WI38 (cell line): ENCODE measurements around the gene UBE4B.
"Not testable (repeated sequence)": the region's sequence is repeated elsewhere in the genome, so short reads cannot be mapped to it uniquely, and the experiment has no call there.

Experiments used
- H3K4me3 ChIP-seq: 2 replicates; pipeline ENCODE4 v1.5.1; 2011; ENCODE audit warnings: low read depth, mild to moderate bottlenecking, control low read depth, low read length
- CTCF ChIP-seq: IDR thresholded peaks from 2 replicates; pipeline ENCODE4 v1.5.1; 2012; ENCODE audit warnings: low read depth, mild to moderate bottlenecking, control low read depth, low read length

The UBE4B gene

DNA sequence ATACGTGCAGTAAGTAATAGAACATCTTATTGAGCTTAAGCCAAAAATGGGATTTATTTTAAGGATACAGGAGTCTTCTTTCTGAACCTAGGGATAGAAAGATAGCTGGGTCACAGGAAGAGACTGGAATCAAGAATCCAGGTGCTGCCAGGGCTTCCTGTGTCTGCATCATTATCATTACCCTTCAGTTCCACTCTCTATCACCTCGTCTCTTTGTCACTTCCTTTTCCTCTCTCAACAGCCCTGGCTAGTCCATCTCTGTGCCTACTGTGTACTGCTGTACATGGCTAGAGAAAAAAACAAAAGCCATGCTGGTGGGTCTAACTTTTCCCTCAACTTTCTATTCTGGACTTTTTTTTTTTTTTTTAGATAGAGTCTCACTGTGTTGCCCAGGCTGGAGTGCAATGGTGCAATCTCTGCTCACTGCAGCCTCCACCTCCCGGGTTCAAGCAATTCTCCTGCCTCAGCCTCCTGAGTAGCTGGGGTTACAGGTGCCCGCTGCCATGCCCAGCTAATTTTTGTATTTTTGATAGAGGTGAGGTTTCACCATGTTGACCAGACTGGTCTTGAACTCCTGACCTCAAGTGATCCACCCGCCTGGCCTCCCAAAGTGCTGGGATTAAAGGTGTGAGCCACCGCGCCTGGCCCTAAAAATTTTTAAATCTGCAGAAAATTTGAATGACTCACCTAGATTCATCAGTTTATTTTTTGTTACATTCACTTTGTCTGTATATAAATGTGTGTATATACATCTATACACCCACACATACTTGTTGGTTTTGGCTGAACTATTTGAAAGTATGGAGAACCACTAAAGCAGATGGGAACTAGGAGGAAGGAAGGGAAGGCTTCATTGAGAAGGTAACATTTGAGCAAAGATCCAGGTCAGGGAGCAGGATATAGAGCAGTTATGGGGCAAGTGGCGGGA, 31.9 kb downstream of the UBE4B start:
- no peak overlapping the region for H3K4me3 ChIP-seq
- TF ChIP-seq CTCF = no peak

GRCh38 chr1:10065344-10065685, 32.6 kb downstream of the UBE4B start:
- TF ChIP-seq CTCF = no peak
- no peak overlapping the region for H3K4me3 ChIP-seq

DNA sequence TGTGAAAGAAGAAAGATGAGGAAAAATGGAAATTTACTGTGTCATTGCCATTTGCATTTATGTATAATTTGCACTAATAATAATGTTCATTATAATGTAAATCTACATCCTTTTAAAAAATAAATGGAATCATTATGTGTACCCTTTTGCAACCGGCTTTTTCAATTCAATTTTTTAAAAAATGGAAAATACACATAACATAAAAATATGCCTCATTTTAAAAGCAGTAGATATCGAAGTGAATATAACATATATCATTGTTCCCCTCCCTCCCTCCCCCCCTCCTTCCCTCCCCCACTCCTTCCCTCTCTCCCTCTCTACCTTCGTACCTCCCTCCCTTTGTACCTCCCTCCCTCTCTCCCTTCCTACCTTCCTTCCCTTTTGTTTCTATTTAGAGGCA, 33.0 kb downstream of the UBE4B start:
- H3K4me3 ChIP-seq = no peak overlapping the region
- TF ChIP-seq CTCF = no peak

GRCh38 chr1:10068605-10069294, 36.0 kb downstream of the UBE4B start:
- H3K4me3 ChIP-seq = no peak overlapping the region
- no peak for TF ChIP-seq CTCF

GRCh38 chr1:10070206-10070605, 37.4 kb downstream of the UBE4B start:
- no peak for TF ChIP-seq CTCF
- H3K4me3 ChIP-seq = no peak overlapping the region

DNA sequence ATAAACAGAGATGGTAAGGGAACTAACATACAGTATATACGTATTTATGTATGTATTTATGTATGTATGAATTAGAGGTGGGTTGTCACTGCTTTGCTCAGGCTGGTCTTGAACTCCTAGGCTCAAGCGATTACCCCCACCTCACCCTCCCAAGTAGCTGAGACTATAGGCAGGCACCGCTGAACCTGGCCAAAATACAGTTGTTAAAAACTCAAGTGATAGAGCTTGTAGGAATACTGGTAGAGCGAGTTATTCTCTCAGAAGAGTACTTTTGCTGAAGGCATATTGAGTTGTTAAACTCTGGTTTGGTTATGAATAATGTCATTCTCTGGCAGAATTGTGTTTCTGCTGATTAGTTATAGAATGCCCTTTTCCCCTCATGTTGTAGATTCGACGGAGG, 38.9 kb downstream of the UBE4B start:
- TF ChIP-seq CTCF = no peak
- H3K4me3 ChIP-seq = no peak overlapping the region

- not testable (repeated sequence) for H3K4me3 ChIP-seq
Observed at GRCh38 chr1:10073371-10073770, 40.6 kb downstream of the UBE4B start.
